GM12872 (cell line): Measurements from ENCODE around the gene C17orf67.

Experiments
- CTCF ChIP-seq: IDR thresholded peaks from 3 replicates; pipeline ENCODE4 v1.5.1; 2011; ENCODE audit warnings: low read depth, mild to moderate bottlenecking, low read length, moderate library complexity; ENCODE audit not compliant: insufficient read depth

Gene C17orf67

GRCh38 chr17:56793957-56794356 is 39.8 kb downstream of the C17orf67 start:
- no peak for TF ChIP-seq CTCF

GRCh38 chr17:56793531-56793930 is 40.2 kb downstream of the C17orf67 start:
- TF ChIP-seq CTCF = no peak

- no peak for TF ChIP-seq CTCF
Observed at GRCh38 chr17:56792267-56792666, 41.5 kb downstream of the C17orf67 start.

- TF ChIP-seq CTCF = no peak
Observed at GRCh38 chr17:56786989-56787482, 46.7 kb downstream of the C17orf67 start.

- TF ChIP-seq CTCF = no peak
Observed at GRCh38 chr17:56785997-56786680, 47.6 kb downstream of the C17orf67 start.

GRCh38 chr17:56785405-56785804 is 48.3 kb downstream of the C17orf67 start:
- no peak for TF ChIP-seq CTCF

GRCh38 chr17:56782338-56782737 is 51.4 kb downstream of the C17orf67 start:
- TF ChIP-seq CTCF = no peak
